Kidney (tissue), 14 donors: ENCODE results near the gene GFPT2. TPM values are rescaled to one million over a fixed set of nuclear protein-coding genes. Genes with fewer than 3 reads are reported as not detected.

ENCODE experiments used
- DNase-seq, 5 donors: peaks; one replicate each; pipeline ENCODE4 v3.0.0-alpha.2; 2013 to 2020
- FAIRE-seq: peaks from 2 replicates; lab custom pipeline; 2012; peaks lifted over from hg19 to GRCh38; lab: Jason Lieb, UNC
- H3K27ac ChIP-seq, 2 donors: one replicate each; pipeline ENCODE4 v1.7.0; 2013; ENCODE audit warnings: low read depth in 2 of 2, low read length in 2 of 2, inconsistent platforms in 1 of 2
- H3K27me3 ChIP-seq: one replicate; pipeline ENCODE4 v1.7.1; 2013; ENCODE audit warnings: low read length, inconsistent platforms; ENCODE audit not compliant: control insufficient read depth, insufficient read depth
- H3K36me3 ChIP-seq, 3 donors: one replicate each; pipeline versions ENCODE4 v1.7.0 to v1.7.1; 2013; ENCODE audit warnings: low read length in 3 of 3, control low read depth in 1 of 3, inconsistent platforms in 1 of 3; ENCODE audit not compliant: insufficient read depth in 3 of 3, control insufficient read depth in 2 of 3
- H3K4me1 ChIP-seq, 3 donors: one replicate each; pipeline versions ENCODE4 v1.7.0 to v1.7.1; 2013; ENCODE audit warnings: low read length in 3 of 3, inconsistent platforms in 1 of 3, low read depth in 1 of 3; ENCODE audit not compliant: control insufficient read depth in 2 of 3, insufficient read depth in 2 of 3
- H3K4me3 ChIP-seq, 3 donors: one replicate each; pipeline versions ENCODE4 v1.7.0 to v1.8.1; 2013; ENCODE audit warnings: low read length in 3 of 3, control low read depth in 1 of 3, inconsistent platforms in 1 of 3
- H3K9ac ChIP-seq, 3 donors: one replicate each; pipeline versions ENCODE4 v1.7.0 to v1.7.1; 2013; ENCODE audit warnings: low read length in 3 of 3, control low read depth in 1 of 3, inconsistent platforms in 1 of 3
- H3K9me3 ChIP-seq, 3 donors: one replicate each; pipeline versions ENCODE4 v1.7.0 to v1.7.1; 2013; ENCODE audit warnings: low read length in 3 of 3, control low read depth in 1 of 3, inconsistent platforms in 1 of 3; ENCODE audit not compliant: control insufficient read depth in 2 of 3, insufficient read depth in 1 of 3
- intact Hi-C: fragments of 100-400 bp; cut with DNase I; formaldehyde crosslinking; loops from one replicate; pipeline ENCODE4 v1.11.1; 2022
- polyA plus RNA-seq: library from polyadenylated mRNA; stranded (reverse); fragments of 350-450 nt; fragmentation: Illumina TruSeq; extraction: RNeasy Lipid Tissue Mini Kit (QIAGEN cat#74804); gene quantifications from one replicate; pipeline ENCODE4 v1.2.3, GENCODE V29; 2014; ENCODE audit warnings: low read depth, low replicate concordance; ENCODE audit not compliant: insufficient read depth
- total RNA-seq: library from RNA; stranded (reverse); fragmentation: NEBNext Ultra II Directional; extraction: Animal tissue kit (Norgen Biotek cat#: 25700); gene quantifications from one replicate; pipeline ENCODE4 v1.2.1, GENCODE V29; 2021
- TF ChIP-seq, protein P1 (sequence below): IDR thresholded peaks from 3 replicates; pipeline ENCODE4 v1.5.1; 2012; ENCODE audit warnings: mild to moderate bottlenecking, moderate library complexity, borderline replicate concordance; ENCODE audit not compliant: insufficient read depth; ENCODE audit errors: extremely low read depth
- donor health status: control.
- donor health status: control.
- donor health status: control.
- donor health status: control.
- donor health status: control.
- donor health status: DM: yes; HTN: yes; CAD: no.
- donor health status: Normal renal cell carcinoma (clear cell type).

Gene GFPT2
- total and polyA plus RNA-seq, 2 donors from 2014 or later = 2.7 to 15.9 TPM

DNA sequence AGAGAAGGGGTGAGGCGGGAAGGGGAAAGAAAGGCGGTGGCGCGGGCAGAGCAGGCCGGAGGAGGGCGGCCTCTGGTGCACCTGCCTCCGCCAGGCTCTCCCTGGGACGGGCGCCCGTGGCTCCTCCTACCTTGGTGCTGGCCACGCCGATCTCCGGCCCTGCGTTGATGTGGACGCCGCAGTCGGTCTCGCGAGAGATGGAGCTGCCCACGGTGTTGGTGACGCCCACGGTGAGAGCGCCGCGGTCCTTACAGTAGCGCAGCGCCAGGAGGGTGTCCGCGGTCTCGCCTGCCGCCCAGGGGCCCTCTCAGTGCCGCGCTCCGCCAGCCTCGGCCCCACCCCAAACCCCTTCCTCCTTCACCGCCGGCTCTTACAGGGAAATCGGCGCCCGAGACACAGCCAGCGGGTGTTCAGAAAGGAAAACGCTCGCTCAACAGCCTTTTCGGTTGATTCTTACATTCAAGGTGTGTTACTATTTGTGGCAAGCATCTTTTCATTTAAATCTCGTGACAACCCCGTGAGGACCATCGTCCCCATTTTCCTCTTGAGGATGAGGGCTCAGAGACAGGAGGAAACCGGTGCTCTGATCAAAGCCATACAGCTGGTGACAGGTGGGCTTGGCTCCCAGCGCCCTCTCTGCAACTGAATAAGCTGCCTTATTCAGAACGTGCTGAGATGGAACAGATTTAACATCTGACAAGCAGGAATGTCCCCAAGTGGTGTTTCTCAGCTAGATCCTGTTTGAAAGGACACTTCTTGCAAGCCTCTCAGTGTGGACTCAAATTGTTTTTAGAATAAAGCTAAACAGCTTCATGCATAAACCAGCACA, 39.2 kb downstream of the GFPT2 start:
- TF ChIP-seq, protein P1, sequence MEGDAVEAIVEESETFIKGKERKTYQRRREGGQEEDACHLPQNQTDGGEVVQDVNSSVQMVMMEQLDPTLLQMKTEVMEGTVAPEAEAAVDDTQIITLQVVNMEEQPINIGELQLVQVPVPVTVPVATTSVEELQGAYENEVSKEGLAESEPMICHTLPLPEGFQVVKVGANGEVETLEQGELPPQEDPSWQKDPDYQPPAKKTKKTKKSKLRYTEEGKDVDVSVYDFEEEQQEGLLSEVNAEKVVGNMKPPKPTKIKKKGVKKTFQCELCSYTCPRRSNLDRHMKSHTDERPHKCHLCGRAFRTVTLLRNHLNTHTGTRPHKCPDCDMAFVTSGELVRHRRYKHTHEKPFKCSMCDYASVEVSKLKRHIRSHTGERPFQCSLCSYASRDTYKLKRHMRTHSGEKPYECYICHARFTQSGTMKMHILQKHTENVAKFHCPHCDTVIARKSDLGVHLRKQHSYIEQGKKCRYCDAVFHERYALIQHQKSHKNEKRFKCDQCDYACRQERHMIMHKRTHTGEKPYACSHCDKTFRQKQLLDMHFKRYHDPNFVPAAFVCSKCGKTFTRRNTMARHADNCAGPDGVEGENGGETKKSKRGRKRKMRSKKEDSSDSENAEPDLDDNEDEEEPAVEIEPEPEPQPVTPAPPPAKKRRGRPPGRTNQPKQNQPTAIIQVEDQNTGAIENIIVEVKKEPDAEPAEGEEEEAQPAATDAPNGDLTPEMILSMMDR = no peak
- Histone ChIP-seq H3K9me3 (no peaks in the 10 kb centered on the region), H3K27me3 (no peaks in the 10 kb centered on the region), H3K27ac (no peak overlapping the region), H3K36me3 (no peaks in the 10 kb centered on the region), H3K9ac (peak overlapping the region in 1 of 3 donors; percentile 78), H3K4me1 (no peaks in the 10 kb centered on the region), H3K4me3 (peak overlapping the region; percentile 32 to 84 (median 54))
- FAIRE-seq (no peak), DNase-seq (peak; percentile 78 to 90 (median 87))
- intact Hi-C loops = no loop called here

- H3K27ac ChIP-seq = no peak overlapping the region
- no peak overlapping the region for H3K4me3 ChIP-seq
- TF ChIP-seq, protein P1 = no peak
- H3K36me3 ChIP-seq = no peaks in the 10 kb centered on the region
- no peaks in the 10 kb centered on the region for H3K9me3 ChIP-seq
- H3K4me1 ChIP-seq = no peaks in the 10 kb centered on the region
- H3K27me3 ChIP-seq = no peaks in the 10 kb centered on the region
- DNase-seq = peak in 1 of 5 donors; percentile 34
- H3K9ac ChIP-seq = no peak overlapping the region
- FAIRE-seq = no peak
- intact Hi-C loops = no loop called here
These were observed 41.9 kb downstream of the GFPT2 start for GRCh38 chr5:180311216-180311615.

- DNase-seq = peak in 1 of 5 donors; percentile 45
- no peaks in the 10 kb centered on the region for H3K36me3 ChIP-seq
- TF ChIP-seq, protein P1 = no peak
- intact Hi-C loops = no loop called here
- no peaks in the 10 kb centered on the region for H3K27me3 ChIP-seq
- no peak overlapping the region for H3K9ac ChIP-seq
- FAIRE-seq = no peak
- H3K9me3 ChIP-seq = no peaks in the 10 kb centered on the region
- H3K4me1 ChIP-seq = no peaks in the 10 kb centered on the region
- no peak overlapping the region for H3K4me3 ChIP-seq
- H3K27ac ChIP-seq = no peak overlapping the region
These were observed 46.3 kb downstream of the GFPT2 start for GRCh38 chr5:180306796-180307195.
